HEK293T (cell line): ENCODE results near the gene EGFLAM.

ENCODE experiments used
- BHLHE40 ChIP-seq: fragments of 450-650 bp; IDR thresholded peaks from 2 replicates; pipeline ENCODE4 v1.6.1; 2016; ENCODE audit warnings: mild to moderate bottlenecking, moderate library complexity, borderline replicate concordance
- FOXA1 ChIP-seq: fragments of 450-650 bp; IDR thresholded peaks from 2 replicates; pipeline ENCODE4 v1.6.1; 2016; ENCODE audit warnings: mild to moderate bottlenecking
- FOXM1 ChIP-seq: fragments of 450-650 bp; IDR thresholded peaks from 2 replicates; pipeline ENCODE4 v1.6.1; 2017; ENCODE audit warnings: mild to moderate bottlenecking, borderline replicate concordance
- L3MBTL2 ChIP-seq: fragments of 450-650 bp; conservative IDR thresholded peaks from 2 replicates; pipeline ENCODE4 v1.6.1; 2016; ENCODE audit warnings: mild to moderate bottlenecking
- SP1 ChIP-seq: fragments of 450-650 bp; IDR thresholded peaks from 2 replicates; pipeline ENCODE4 v1.6.1; 2017
- SUZ12 ChIP-seq: fragments of 450-650 bp; IDR thresholded peaks from 2 replicates; pipeline ENCODE4 v1.6.1; 2016; ENCODE audit warnings: mild to moderate bottlenecking
- TARDBP ChIP-seq: fragments of 450-650 bp; IDR thresholded peaks from 2 replicates; pipeline ENCODE4 v1.6.1; 2016

DNA sequence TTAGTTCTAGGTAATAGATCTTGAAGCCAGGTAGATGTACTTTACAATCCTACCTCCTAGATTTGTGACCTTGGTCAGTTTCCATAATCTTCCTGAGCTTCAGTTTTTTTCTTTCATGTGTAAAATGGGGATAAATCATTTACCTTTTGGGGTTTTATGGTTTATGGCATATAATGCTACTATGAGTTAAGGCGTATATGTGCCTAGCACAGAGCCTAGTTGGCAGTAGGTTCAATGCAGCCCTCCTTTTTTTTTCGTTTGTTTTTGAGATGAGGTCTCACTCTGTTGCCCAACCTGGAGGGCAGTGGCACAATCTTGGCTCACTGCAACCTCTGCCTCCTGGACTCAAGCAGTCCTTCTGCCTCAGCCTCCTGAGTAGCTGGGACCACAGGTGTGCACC, 28.8 kb downstream of the EGFLAM start:
- TF ChIP-seq TARDBP (no peak), FOXM1 (no peak), L3MBTL2 (no peak), SP1 (no peak), BHLHE40 (no peak), SUZ12 (no peak), FOXA1 (no peak)
